B cell (primary cell): Measurements from ENCODE around the gene MAP3K5. TPM values are rescaled to one million over a fixed set of nuclear protein-coding genes. Genes with fewer than 3 reads are reported as not detected.

Source experiments
- ATAC-seq: fragments of 200-7000 bp; cut with Tn5 transposase; one replicate; pipeline ENCODE4 v1.10.0; 2021; ENCODE audit warnings: low read depth, mild to moderate bottlenecking, moderate number of reproducible peaks, moderate library complexity
- CTCF ChIA-PET: fragments of 350-600 bp; sonication (Branson Sonifier 250); formaldehyde crosslinking; loops from one replicate; lab custom pipeline; 2021; ENCODE audit warnings: antibody characterized with exemption, inconsistent platforms; lab: Charles Lee
- POLR2A ChIA-PET: fragments of 350-600 bp; sonication (Branson Sonifier 250); formaldehyde crosslinking; loops from one replicate; lab custom pipeline; 2021; ENCODE audit warnings: antibody characterized with exemption; lab: Charles Lee
- DNase-seq: peaks from one replicate; pipeline ENCODE4 v3.0.0; 2013
- H2AFZ ChIP-seq: 2 replicates; pipeline ENCODE4 v1.6.1; 2012; ENCODE audit warnings: mild to moderate bottlenecking, low read depth, low read length; ENCODE audit not compliant: insufficient read depth, poor library complexity, severe bottlenecking
- H3K27ac ChIP-seq, 2 donors: 1 replicate in 1 of 2; 2 replicates in 1 of 2; pipeline ENCODE4 v1.5.1; 2012 to 2013; ENCODE audit warnings: low read length in 2 of 2, mild to moderate bottlenecking in 2 of 2, moderate library complexity in 1 of 2
- H3K27me3 ChIP-seq, 4 experiments: fragments of 200-600 bp in 1 of 4; sonication (generic) in 1 of 4; replicated peaks in 1 of 4; 1 replicate in 2 of 4; 2 replicates in 2 of 4; pipeline versions ENCODE4 v1.6.1 to v1.7.0; 2013 to 2016; ENCODE audit warnings: low read length in 3 of 4, mild to moderate bottlenecking in 2 of 4, mixed read lengths in 1 of 4, moderate library complexity in 1 of 4; ENCODE audit not compliant: insufficient read depth in 4 of 4, control insufficient read depth in 3 of 4; ENCODE audit errors: control extremely low read depth in 1 of 4
- H3K36me3 ChIP-seq, 2 experiments: replicated peaks in 1 of 2; 1 replicate in 1 of 2; 2 replicates in 1 of 2; pipeline versions ENCODE4 v1.6.1 to v1.7.1; 2013; ENCODE audit warnings: low read length in 1 of 2; ENCODE audit not compliant: insufficient read depth in 2 of 2, control insufficient read depth in 1 of 2; ENCODE audit errors: control extremely low read depth in 1 of 2, extremely low read depth in 1 of 2
- H3K4me1 ChIP-seq, 2 donors: fragments of 200-600 bp in 1 of 2; sonication (generic) in 1 of 2; 1 replicate in 1 of 2; 2 replicates in 1 of 2; pipeline versions ENCODE4 v1.5.1 to v1.6.1; 2013 to 2017; ENCODE audit warnings: low read length in 2 of 2; ENCODE audit not compliant: control insufficient read depth in 2 of 2, insufficient read depth in 2 of 2
- H3K4me2 ChIP-seq: replicated peaks from 2 replicates; pipeline ENCODE3; 2012; ENCODE audit warnings: mild to moderate bottlenecking, low read depth, low read length; ENCODE audit not compliant: poor library complexity, severe bottlenecking
- H3K4me3 ChIP-seq, 5 experiments: fragments of 200-600 bp in 1 of 5; sonication (generic) in 1 of 5; 1 replicate in 3 of 5; 2 replicates in 2 of 5; pipeline versions ENCODE4 v1.5.1 to v1.7.0; 2011 to 2016; ENCODE audit warnings: low read length in 4 of 5, mild to moderate bottlenecking in 4 of 5, low read depth in 2 of 5, control low read depth in 1 of 5, moderate library complexity in 1 of 5; ENCODE audit not compliant: insufficient read depth in 1 of 5; ENCODE audit errors: control extremely low read depth in 1 of 5, extremely low read depth in 1 of 5
- H3K79me2 ChIP-seq: fragments of 200-600 bp; sonication (generic); one replicate; pipeline ENCODE4 v1.6.0; 2016; ENCODE audit warnings: low read length; ENCODE audit not compliant: control insufficient read depth, insufficient read depth
- H3K9ac ChIP-seq: fragments of 200-600 bp; sonication (generic); 2 replicates; pipeline ENCODE4 v1.6.1; 2017; ENCODE audit warnings: mild to moderate bottlenecking, low read length, moderate library complexity
- H3K9me3 ChIP-seq, 3 donors: one replicate each; pipeline versions ENCODE4 v1.6.1 to v1.7.1; 2013; ENCODE audit warnings: low read length in 2 of 3; ENCODE audit not compliant: control insufficient read depth in 2 of 3, insufficient read depth in 1 of 3; ENCODE audit errors: control extremely low read depth in 1 of 3
- H4K20me1 ChIP-seq: 2 replicates; pipeline ENCODE4 v1.6.0; 2012; ENCODE audit warnings: mild to moderate bottlenecking, low read length; ENCODE audit not compliant: insufficient read depth, control insufficient read depth, poor library complexity, severe bottlenecking
- H3K27ac Mint-ChIP-seq: one replicate; pipeline ENCODE4 v1.8.0; 2021; ENCODE audit warnings: mixed read lengths
- H3K27me3 Mint-ChIP-seq: one replicate; pipeline ENCODE4 v1.8.0; 2021; ENCODE audit warnings: mixed read lengths
- H3K4me1 Mint-ChIP-seq: one replicate; pipeline ENCODE4 v1.8.0; 2021; ENCODE audit warnings: mixed read lengths
- H3K4me3 Mint-ChIP-seq: one replicate; pipeline ENCODE4 v1.8.0; 2021; ENCODE audit warnings: mixed read lengths
- H3K9me3 Mint-ChIP-seq: one replicate; pipeline ENCODE4 v1.8.0; 2022; ENCODE audit warnings: mixed read lengths; ENCODE audit not compliant: insufficient read depth
- EZH2 ChIP-seq: IDR thresholded peaks from 2 replicates; pipeline ENCODE4 v1.6.1; 2012; ENCODE audit warnings: borderline replicate concordance, low read depth, mild to moderate bottlenecking, moderate library complexity, low read length; ENCODE audit not compliant: insufficient read depth, poor library complexity, severe bottlenecking
- WGBS: methylation state at CpG from one replicate; pipeline ENCODE4 v1.1.5; 2013; ENCODE audit warnings: missing lambda C conversion rate; ENCODE audit not compliant: insufficient coverage; 5-methylcytosine and 5-hydroxymethylcytosine counted together
- intact Hi-C: fragments of 100-400 bp; cut with micrococcal nuclease; formaldehyde crosslinking; loops from one replicate; pipeline ENCODE4 v1.10.0; 2022
- polyA plus RNA-seq: library from polyadenylated mRNA; depleted of rRNA; stranded (reverse); fragments of >200 nt; gene quantifications from 2 replicates; pipeline ENCODE4 v1.2.3, GENCODE V29; 2012
- total RNA-seq, 2 donors: library from RNA; stranded (reverse); fragments of 120-200 nt in 1 of 2; gene quantifications; 1 replicate in 1 of 2; 2 replicates in 1 of 2; pipeline versions ENCODE4 v1.2.3 to v1.2.4, GENCODE V29; 2013 to 2022
- TF ChIP-seq, protein P1 (sequence below): fragments of 200-600 bp; IDR thresholded peaks from one replicate; pipeline ENCODE4 v1.8.0; 2022; ENCODE audit warnings: antibody characterized with exemption, mild to moderate bottlenecking

Gene MAP3K5
- total and polyA plus RNA-seq, 2 donors (not counting 1 experiment from before 2014, with no cell fraction given): 5.7 to 34.1 TPM

DNA sequence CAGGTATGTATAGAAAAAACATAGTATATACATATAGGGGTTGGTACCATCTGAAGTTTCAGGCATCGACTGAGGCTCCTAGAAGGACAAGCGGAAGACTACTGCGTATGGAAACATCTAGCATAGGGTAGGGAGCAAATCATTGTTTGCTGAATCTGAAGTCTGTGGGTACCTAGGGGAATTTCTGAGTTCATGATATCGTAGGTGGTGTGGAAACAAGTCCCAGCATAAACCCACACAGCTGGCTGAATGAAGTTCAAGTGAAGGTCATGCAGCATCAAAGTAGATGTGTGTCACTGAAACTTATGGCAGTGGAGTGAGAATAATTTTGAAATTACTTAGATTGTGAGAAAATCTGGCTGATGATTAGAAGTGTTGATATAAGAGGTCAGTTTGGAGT is 281.5 kb downstream of the MAP3K5 start:
- Histone ChIP-seq H3K9me3 (no peaks in the 10 kb centered on the region), H3K4me1 (no peaks in the 10 kb centered on the region), H3K4me2 (no peak overlapping the region), H3K27ac (no peak overlapping the region), H2AFZ (no peak overlapping the region), H4K20me1 (no peaks in the 10 kb centered on the region), H3K79me2 (no peaks in the 10 kb centered on the region), H3K27me3 (no peaks in the 10 kb centered on the region), H3K4me3 (no peak overlapping the region), H3K9ac (no peak overlapping the region), H3K36me3 (no peaks in the 10 kb centered on the region)
- no peak overlapping the region for H3K27ac Mint-ChIP-seq
- ATAC-seq: no peak
- DNase-seq: no peak
- CTCF ChIA-PET: no interaction called here
- TF ChIP-seq, protein P1, sequence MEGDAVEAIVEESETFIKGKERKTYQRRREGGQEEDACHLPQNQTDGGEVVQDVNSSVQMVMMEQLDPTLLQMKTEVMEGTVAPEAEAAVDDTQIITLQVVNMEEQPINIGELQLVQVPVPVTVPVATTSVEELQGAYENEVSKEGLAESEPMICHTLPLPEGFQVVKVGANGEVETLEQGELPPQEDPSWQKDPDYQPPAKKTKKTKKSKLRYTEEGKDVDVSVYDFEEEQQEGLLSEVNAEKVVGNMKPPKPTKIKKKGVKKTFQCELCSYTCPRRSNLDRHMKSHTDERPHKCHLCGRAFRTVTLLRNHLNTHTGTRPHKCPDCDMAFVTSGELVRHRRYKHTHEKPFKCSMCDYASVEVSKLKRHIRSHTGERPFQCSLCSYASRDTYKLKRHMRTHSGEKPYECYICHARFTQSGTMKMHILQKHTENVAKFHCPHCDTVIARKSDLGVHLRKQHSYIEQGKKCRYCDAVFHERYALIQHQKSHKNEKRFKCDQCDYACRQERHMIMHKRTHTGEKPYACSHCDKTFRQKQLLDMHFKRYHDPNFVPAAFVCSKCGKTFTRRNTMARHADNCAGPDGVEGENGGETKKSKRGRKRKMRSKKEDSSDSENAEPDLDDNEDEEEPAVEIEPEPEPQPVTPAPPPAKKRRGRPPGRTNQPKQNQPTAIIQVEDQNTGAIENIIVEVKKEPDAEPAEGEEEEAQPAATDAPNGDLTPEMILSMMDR: no peak
- TF ChIP-seq EZH2: no peak
- peaks cover 18% of the 10 kb centered on the region for H3K27me3 Mint-ChIP-seq
- H3K4me1 Mint-ChIP-seq: no peaks in the 10 kb centered on the region
- 100% methylated on average over 3 of the region's 4 CpGs for WGBS
- intact Hi-C loops: no loop called here
- H3K9me3 Mint-ChIP-seq: no peaks in the 10 kb centered on the region
- POLR2A ChIA-PET: no interaction called here
- H3K4me3 Mint-ChIP-seq: no peak overlapping the region

DNA sequence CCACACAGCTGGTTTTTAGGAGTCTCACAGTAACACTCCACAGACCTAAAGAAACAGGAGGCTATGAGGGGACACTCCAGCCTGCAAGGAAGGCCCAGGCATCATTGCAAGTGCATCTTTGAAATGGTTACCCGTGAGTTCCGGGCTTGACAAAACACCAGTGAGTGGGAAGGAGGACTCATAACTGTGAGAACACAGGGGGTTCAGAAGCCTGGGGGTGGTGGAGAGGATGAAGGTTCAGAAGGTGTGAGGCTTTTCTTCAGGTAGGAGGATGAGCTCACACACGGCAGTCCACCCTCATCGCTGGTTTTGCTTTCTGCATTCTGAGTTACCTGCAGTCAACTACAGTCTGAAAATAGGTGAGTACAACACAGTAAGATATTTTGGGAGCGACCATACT is 282.0 kb downstream of the MAP3K5 start:
- H3K27ac ChIP-seq: no peak overlapping the region
- no peak overlapping the region for H3K4me3 ChIP-seq
- DNase-seq (no peak), ATAC-seq (no peak)
- H3K27ac Mint-ChIP-seq: no peak overlapping the region
- H3K4me1 ChIP-seq: no peaks in the 10 kb centered on the region
- POLR2A ChIA-PET: no interaction called here
- peaks cover 13% of the 10 kb centered on the region for H3K27me3 Mint-ChIP-seq
- intact Hi-C loops: no loop called here
- WGBS: 82% methylated on average over 2 of the region's 5 CpGs
- H4K20me1 ChIP-seq: no peaks in the 10 kb centered on the region
- no peaks in the 10 kb centered on the region for H3K4me1 Mint-ChIP-seq
- H3K4me2 ChIP-seq: no peak overlapping the region
- H3K9me3 Mint-ChIP-seq: no peaks in the 10 kb centered on the region
- CTCF ChIA-PET: no interaction called here
- no peaks in the 10 kb centered on the region for H3K79me2 ChIP-seq
- no peak overlapping the region for H3K4me3 Mint-ChIP-seq
- no peak overlapping the region for H3K9ac ChIP-seq
- H2AFZ ChIP-seq: no peak overlapping the region
- TF ChIP-seq, protein P1: no peak
- TF ChIP-seq EZH2: no peak
- no peaks in the 10 kb centered on the region for H3K36me3 ChIP-seq
- H3K9me3 ChIP-seq: no peaks in the 10 kb centered on the region
- H3K27me3 ChIP-seq: no peaks in the 10 kb centered on the region
